ENCODE measurements around the gene FAM72B. TPM values are rescaled to one million over a fixed set of nuclear protein-coding genes. Genes with fewer than 3 reads are reported as not detected.
A peak's percentile ranks its signal among the peaks of the same experiment; 100 is the strongest.
"Not testable (repeated sequence)": the region's sequence is repeated elsewhere in the genome, so short reads cannot be mapped to it uniquely, and the experiment has no call there.

The FAM72B gene
- total and polyA plus RNA-seq, 2 of the 4 experiments (the other 2 are of a cell fraction) = 1.6 to 2.2 TPM

DNA sequence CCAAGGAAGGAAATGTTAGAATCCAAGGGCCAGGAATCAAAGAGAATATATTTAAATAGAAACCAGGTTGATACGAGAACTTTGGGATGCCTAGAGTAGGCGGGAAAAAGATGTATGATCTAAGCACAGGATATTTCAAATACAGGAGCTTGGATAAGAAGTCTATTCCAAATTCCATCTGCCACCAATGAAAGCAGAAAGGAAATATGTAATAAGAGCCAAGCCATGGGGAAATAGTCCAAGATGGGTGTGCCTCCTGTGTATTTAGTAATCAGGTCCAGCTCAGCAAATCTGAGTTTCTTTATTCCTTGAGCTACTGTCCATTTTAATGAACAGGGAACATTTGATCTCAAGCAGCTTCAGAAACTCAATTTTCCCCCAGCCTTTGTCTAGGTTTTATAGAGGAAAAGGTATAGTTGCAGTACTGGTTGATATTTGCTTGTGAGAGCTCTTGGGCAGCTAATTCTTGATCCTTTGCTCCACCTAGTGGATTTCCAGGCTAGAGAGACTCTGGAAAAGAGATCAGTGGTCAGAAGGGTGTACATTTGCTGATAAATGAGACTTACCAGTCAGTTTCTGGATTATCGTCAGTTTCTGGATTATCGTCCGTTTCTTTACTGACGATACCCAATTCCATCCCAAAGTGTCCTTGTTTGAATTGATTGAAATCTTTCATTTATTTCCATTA is 28.3 kb downstream of the FAM72B start:
- H3K27me3 ChIP-seq (ENCODE audit: control insufficient read depth, insufficient read depth, low read length); H3K4me1 ChIP-seq (ENCODE audit: control insufficient read depth, insufficient read depth, low read length); CTCF ChIA-PET; H4K91ac ChIP-seq (ENCODE audit: insufficient read depth, low read depth, low read length); H2BK20ac ChIP-seq (ENCODE audit: low read depth, low read length); H2AFZ ChIP-seq (replicated peaks; ENCODE audit: low read length, poor library complexity); H3K4me3 ChIP-seq (ENCODE audit: insufficient read depth, low read depth, low read length); H2BK5ac ChIP-seq (ENCODE audit: low read depth, low read length, poor library complexity, severe bottlenecking); H3K4ac ChIP-seq (ENCODE audit: low read depth, low read length); POLR2A ChIA-PET (ENCODE audit: unreplicated experiment); H3K23ac ChIP-seq (ENCODE audit: low read depth, low read length); H2BK120ac ChIP-seq (ENCODE audit: low read depth, low read length); H3K27ac ChIP-seq (ENCODE audit: insufficient read depth, low read length); dilution Hi-C loops (cut with HindIII; ENCODE audit: low sequenced_read_pairs, unreplicated experiment); H3K14ac ChIP-seq (replicated peaks; ENCODE audit: low read depth, low read length); in situ Hi-C loops (cut with MboI; ENCODE audit: low sequenced_read_pairs); H3K9me3 ChIP-seq (ENCODE audit: control insufficient read depth, insufficient read depth, low read length); H3K9ac ChIP-seq (ENCODE audit: low read depth, low read length); H3K9me1 ChIP-seq (ENCODE audit: insufficient read depth, low read length); H3K18ac ChIP-seq (ENCODE audit: low read depth, low read length); H4K5ac ChIP-seq (ENCODE audit: low read depth, low read length); H3K36me3 ChIP-seq (ENCODE audit: control insufficient read depth, insufficient read depth, low read length); H2BK15ac ChIP-seq (ENCODE audit: low read depth, low read length); H4K20me1 ChIP-seq (ENCODE audit: insufficient read depth, low read length); ATAC-seq (ENCODE audit: low read depth); H3K79me1 ChIP-seq (ENCODE audit: low read depth in 1 of 2, low read length in 2 of 2); BruUV-seq (replicated peaks); intact Hi-C loops (cut with micrococcal nuclease); H4K8ac ChIP-seq (ENCODE audit: low read depth in 2 of 2, low read length in 2 of 2); H3K4me2 ChIP-seq (ENCODE audit: low read depth, low read length); H2AK9ac ChIP-seq (replicated peaks; ENCODE audit: low read depth, low read length, poor library complexity); H3K56ac ChIP-seq (ENCODE audit: extremely low read depth, insufficient read depth, low read length); H2AK5ac ChIP-seq (ENCODE audit: low read depth, low read length): not testable (repeated sequence)
- DNase-seq = peak; percentile 19
- TF ChIP-seq, protein P1, sequence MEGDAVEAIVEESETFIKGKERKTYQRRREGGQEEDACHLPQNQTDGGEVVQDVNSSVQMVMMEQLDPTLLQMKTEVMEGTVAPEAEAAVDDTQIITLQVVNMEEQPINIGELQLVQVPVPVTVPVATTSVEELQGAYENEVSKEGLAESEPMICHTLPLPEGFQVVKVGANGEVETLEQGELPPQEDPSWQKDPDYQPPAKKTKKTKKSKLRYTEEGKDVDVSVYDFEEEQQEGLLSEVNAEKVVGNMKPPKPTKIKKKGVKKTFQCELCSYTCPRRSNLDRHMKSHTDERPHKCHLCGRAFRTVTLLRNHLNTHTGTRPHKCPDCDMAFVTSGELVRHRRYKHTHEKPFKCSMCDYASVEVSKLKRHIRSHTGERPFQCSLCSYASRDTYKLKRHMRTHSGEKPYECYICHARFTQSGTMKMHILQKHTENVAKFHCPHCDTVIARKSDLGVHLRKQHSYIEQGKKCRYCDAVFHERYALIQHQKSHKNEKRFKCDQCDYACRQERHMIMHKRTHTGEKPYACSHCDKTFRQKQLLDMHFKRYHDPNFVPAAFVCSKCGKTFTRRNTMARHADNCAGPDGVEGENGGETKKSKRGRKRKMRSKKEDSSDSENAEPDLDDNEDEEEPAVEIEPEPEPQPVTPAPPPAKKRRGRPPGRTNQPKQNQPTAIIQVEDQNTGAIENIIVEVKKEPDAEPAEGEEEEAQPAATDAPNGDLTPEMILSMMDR (conservative IDR thresholded peaks at IDR 0.05; ENCODE audit: low read depth, low read length) = peak; percentile 20; the same call in 1 of the 2 replicates
- WGBS, 2 experiments (ENCODE audit: extremely low coverage in 2 of 2, insufficient read length in 1 of 2) = no CpG with 5 or more reads among the region's 6 CpGs

GRCh38 chr1:121154811-121155210 is 29.3 kb downstream of the FAM72B start:
- H3K14ac ChIP-seq (replicated peaks; ENCODE audit: low read depth, low read length); H2BK20ac ChIP-seq (ENCODE audit: low read depth, low read length); H2BK120ac ChIP-seq (ENCODE audit: low read depth, low read length); BruUV-seq (replicated peaks); H2AK5ac ChIP-seq (ENCODE audit: low read depth, low read length); H3K4me3 ChIP-seq (ENCODE audit: insufficient read depth, low read depth, low read length); H3K56ac ChIP-seq (ENCODE audit: extremely low read depth, insufficient read depth, low read length); H3K23ac ChIP-seq (ENCODE audit: low read depth, low read length); H3K79me1 ChIP-seq (ENCODE audit: low read depth in 1 of 2, low read length in 2 of 2); CTCF ChIA-PET; H4K20me1 ChIP-seq (ENCODE audit: insufficient read depth, low read length); H3K9ac ChIP-seq (ENCODE audit: low read depth, low read length); H3K4me1 ChIP-seq (ENCODE audit: control insufficient read depth, insufficient read depth, low read length); H3K4me2 ChIP-seq (ENCODE audit: low read depth, low read length); ATAC-seq (ENCODE audit: low read depth); H3K36me3 ChIP-seq (ENCODE audit: control insufficient read depth, insufficient read depth, low read length); intact Hi-C loops (cut with micrococcal nuclease); H3K27ac ChIP-seq (ENCODE audit: insufficient read depth, low read length); H4K8ac ChIP-seq (ENCODE audit: low read depth in 2 of 2, low read length in 2 of 2); H3K4ac ChIP-seq (ENCODE audit: low read depth, low read length); H2AK9ac ChIP-seq (replicated peaks; ENCODE audit: low read depth, low read length, poor library complexity); H3K27me3 ChIP-seq (ENCODE audit: control insufficient read depth, insufficient read depth, low read length); H3K9me1 ChIP-seq (ENCODE audit: insufficient read depth, low read length); H2BK15ac ChIP-seq (ENCODE audit: low read depth, low read length); H4K5ac ChIP-seq (ENCODE audit: low read depth, low read length); DNase-seq; H3K9me3 ChIP-seq (ENCODE audit: control insufficient read depth, insufficient read depth, low read length); H4K91ac ChIP-seq (ENCODE audit: insufficient read depth, low read depth, low read length); POLR2A ChIA-PET (ENCODE audit: unreplicated experiment); H3K18ac ChIP-seq (ENCODE audit: low read depth, low read length); H2BK5ac ChIP-seq (ENCODE audit: low read depth, low read length, poor library complexity, severe bottlenecking); H2AFZ ChIP-seq (replicated peaks; ENCODE audit: low read length, poor library complexity); in situ Hi-C loops (cut with MboI; ENCODE audit: low sequenced_read_pairs); dilution Hi-C loops (cut with HindIII; ENCODE audit: low sequenced_read_pairs, unreplicated experiment): not testable (repeated sequence)
- no CpG with 5 or more reads among the region's 2 CpGs for WGBS, 2 experiments (ENCODE audit: extremely low coverage in 2 of 2, insufficient read length in 1 of 2)
